HepG2 (cell line): ENCODE data around the gene TMEM107. TPM values are rescaled to one million over a fixed set of nuclear protein-coding genes. Genes with fewer than 3 reads are reported as not detected.

Source experiments
- BCL6 ChIP-seq: IDR thresholded peaks from 2 replicates; pipeline ENCODE4 v1.6.1; 2016; ENCODE audit warnings: missing genetic modification reagents, missing compliant biosample characterization
- MIER2 ChIP-seq: IDR thresholded peaks from 2 replicates; pipeline ENCODE4 v1.6.1; 2016; ENCODE audit warnings: missing biosample characterization, missing genetic modification reagents
- PRPF4 ChIP-seq: fragments of 200-400 bp; formaldehyde crosslinking; IDR thresholded peaks from 2 replicates; pipeline ENCODE4 v1.6.1; 2016; ENCODE audit warnings: low read length, low read depth; ENCODE audit not compliant: poor library complexity, severe bottlenecking
- SMC3 ChIP-seq: IDR thresholded peaks from 2 replicates; pipeline ENCODE4 v1.6.1; 2011; ENCODE audit warnings: low read length, improper control_type of control experiment
- ZFP62 ChIP-seq: sonication (generic); formaldehyde crosslinking; IDR thresholded peaks from 2 replicates; pipeline ENCODE4 v1.4.0; 2020; ENCODE audit warnings: missing genetic modification reagents
- ZFX ChIP-seq: sonication (generic); formaldehyde crosslinking; IDR thresholded peaks from 2 replicates; pipeline ENCODE4 v1.4.0; 2020; ENCODE audit warnings: mild to moderate bottlenecking, low read depth, missing genetic modification reagents, moderate library complexity
- ZMAT3 ChIP-seq: sonication (generic); formaldehyde crosslinking; conservative IDR thresholded peaks from 2 replicates; pipeline ENCODE4 v1.7.0; 2021; ENCODE audit warnings: missing genetic modification reagents
- ZNF562 ChIP-seq: sonication (generic); formaldehyde crosslinking; IDR thresholded peaks from 2 replicates; pipeline ENCODE4 v1.8.0; 2022; ENCODE audit warnings: missing genetic modification reagents, borderline replicate concordance
- ZNF619 ChIP-seq: sonication (generic); formaldehyde crosslinking; IDR thresholded peaks from 2 replicates; pipeline ENCODE4 v1.4.0; 2020; ENCODE audit warnings: mild to moderate bottlenecking, missing genetic modification reagents
- ZNF737 ChIP-seq: sonication (generic); formaldehyde crosslinking; IDR thresholded peaks from 2 replicates; pipeline ENCODE4 v1.5.0; 2020; ENCODE audit warnings: missing genetic modification reagents, mild to moderate bottlenecking, borderline replicate concordance
- ZNF782 ChIP-seq: sonication (generic); formaldehyde crosslinking; IDR thresholded peaks from 2 replicates; pipeline ENCODE4 v1.4.0; 2020; ENCODE audit warnings: missing genetic modification reagents, mild to moderate bottlenecking, borderline replicate concordance
- ZSCAN21 ChIP-seq: sonication (generic); formaldehyde crosslinking; IDR thresholded peaks from 2 replicates; pipeline ENCODE4 v1.8.0; 2022; ENCODE audit warnings: mild to moderate bottlenecking, missing genetic modification reagents, moderate library complexity, borderline replicate concordance
- polyA plus RNA-seq, 8 experiments: library from polyadenylated mRNA; depleted of rRNA in 3 of 8; stranded (reverse) in 7 of 8; unstranded in 1 of 8; fragments of >200 nt; fragmentation: Illumina TruSeq in 4 of 8; extraction: Trizol in 4 of 8; gene quantifications; 2 replicates each; pipeline versions ENCODE4 v1.2.1 to v1.2.3, GENCODE V29; 2011 to 2016; ENCODE audit warnings: low read depth in 4 of 8, missing spikeins in 1 of 8, mixed read lengths in 1 of 8; ENCODE audit not compliant: insufficient read depth in 1 of 8
- total RNA-seq, 5 experiments: library from RNA; depleted of rRNA; stranded (reverse); fragments of >200 nt; fragmentation: Illumina TruSeq; extraction: Trizol; gene quantifications; 2 replicates each; pipeline ENCODE4 v1.2.3, GENCODE V29; 2016; ENCODE audit warnings: low read depth in 1 of 5
- TF ChIP-seq, protein P1 (sequence below): sonication (generic); formaldehyde crosslinking; IDR thresholded peaks from 2 replicates; pipeline ENCODE4 v1.8.0; 2022; ENCODE audit warnings: missing genetic modification reagents, low read depth, mild to moderate bottlenecking, borderline replicate concordance
- TF ChIP-seq, protein P2 (sequence below): sonication (generic); formaldehyde crosslinking; IDR thresholded peaks from 2 replicates; pipeline ENCODE4 v1.8.0; 2022; ENCODE audit warnings: mild to moderate bottlenecking, missing genetic modification reagents; ENCODE audit not compliant: insufficient replicate concordance
- TF ChIP-seq, protein P3 (sequence below): sonication (generic); formaldehyde crosslinking; IDR thresholded peaks from 2 replicates; pipeline ENCODE4 v1.4.0; 2020; ENCODE audit warnings: missing genetic modification reagents, borderline replicate concordance
- TF ChIP-seq, protein P4 (sequence below): IDR thresholded peaks from 2 replicates; pipeline ENCODE4 v1.6.1; 2018; ENCODE audit warnings: missing genetic modification reagents, mild to moderate bottlenecking, missing compliant biosample characterization
- TF ChIP-seq, protein P5 (sequence below): IDR thresholded peaks from 2 replicates; pipeline ENCODE4 v1.6.1; 2016; ENCODE audit warnings: missing compliant biosample characterization, missing genetic modification reagents, borderline replicate concordance
- TF ChIP-seq, protein P6 (sequence below): IDR thresholded peaks from 2 replicates; pipeline ENCODE4 v1.6.1; 2016; ENCODE audit warnings: low read depth

Gene TMEM107
- total and polyA plus RNA-seq, 2 of the 13 experiments (the other 11 are each of a cell fraction or from before 2014, with no cell fraction given) = 7.2 to 15.3 TPM

DNA sequence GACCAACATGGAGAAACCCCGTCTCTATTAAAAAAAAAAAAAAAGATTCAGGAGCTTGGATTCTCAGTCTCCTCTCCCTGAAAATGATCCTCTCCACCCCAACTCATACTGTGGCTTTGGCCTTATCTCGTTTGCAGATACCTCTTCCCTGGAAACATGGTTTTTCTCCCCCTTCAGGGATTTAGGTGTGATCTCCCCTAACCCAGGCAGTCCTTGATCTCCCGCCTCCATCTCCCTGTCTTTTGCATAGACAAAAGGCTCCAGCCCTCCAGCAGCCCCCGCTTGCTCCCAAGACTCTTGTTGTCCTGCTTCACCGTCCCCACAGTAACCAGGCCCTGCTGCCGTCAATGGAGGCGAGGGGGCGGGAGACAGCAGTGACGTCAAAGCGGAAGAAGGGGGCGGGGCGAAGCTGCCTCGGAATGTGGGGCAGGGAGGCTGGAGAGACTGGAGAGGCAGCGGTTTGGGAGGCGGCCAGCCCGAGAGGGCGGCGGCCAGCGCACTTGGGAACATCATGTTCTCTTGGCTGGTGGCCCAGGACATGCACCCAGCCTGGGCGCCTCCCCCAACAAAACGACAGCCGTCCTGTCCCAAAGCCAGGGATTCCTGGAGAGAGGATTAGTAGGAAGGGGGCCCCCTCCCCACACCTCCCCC is 22.1 kb downstream of the TMEM107 start (continued):
- TF ChIP-seq, protein P1, sequence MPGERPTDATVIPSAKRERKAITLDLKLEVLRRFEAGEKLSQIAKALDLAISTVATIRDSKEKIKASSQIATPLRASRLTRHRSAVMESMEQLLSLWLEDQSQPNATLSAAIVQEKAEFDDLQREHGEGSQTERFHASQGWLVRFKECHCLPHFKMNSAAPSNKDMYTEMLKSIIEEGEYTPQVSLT (CRISPR knock-in tag) = no peak
- TF ChIP-seq ZNF619 (CRISPR knock-in tag) (no peak), PRPF4 (peak; percentile 2), SMC3 (no peak), ZNF737 (no peak), ZFX (CRISPR knock-in tag) (peak; percentile 63), ZFP62 (CRISPR knock-in tag) (no peak), MIER2 (no peak), ZMAT3 (CRISPR knock-in tag) (no peak), ZSCAN21 (CRISPR knock-in tag) (0 out of 2 replicates have a peak, but pooled peaks have one; percentile 14), ZNF562 (CRISPR knock-in tag) (no peak), ZNF782 (CRISPR knock-in tag) (no peak), BCL6 (CRISPR knock-in tag) (peak; percentile 95)
- TF ChIP-seq, protein P2, sequence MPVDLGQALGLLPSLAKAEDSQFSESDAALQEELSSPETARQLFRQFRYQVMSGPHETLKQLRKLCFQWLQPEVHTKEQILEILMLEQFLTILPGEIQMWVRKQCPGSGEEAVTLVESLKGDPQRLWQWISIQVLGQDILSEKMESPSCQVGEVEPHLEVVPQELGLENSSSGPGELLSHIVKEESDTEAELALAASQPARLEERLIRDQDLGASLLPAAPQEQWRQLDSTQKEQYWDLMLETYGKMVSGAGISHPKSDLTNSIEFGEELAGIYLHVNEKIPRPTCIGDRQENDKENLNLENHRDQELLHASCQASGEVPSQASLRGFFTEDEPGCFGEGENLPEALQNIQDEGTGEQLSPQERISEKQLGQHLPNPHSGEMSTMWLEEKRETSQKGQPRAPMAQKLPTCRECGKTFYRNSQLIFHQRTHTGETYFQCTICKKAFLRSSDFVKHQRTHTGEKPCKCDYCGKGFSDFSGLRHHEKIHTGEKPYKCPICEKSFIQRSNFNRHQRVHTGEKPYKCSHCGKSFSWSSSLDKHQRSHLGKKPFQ (CRISPR knock-in tag) = no peak
- TF ChIP-seq, protein P3, sequence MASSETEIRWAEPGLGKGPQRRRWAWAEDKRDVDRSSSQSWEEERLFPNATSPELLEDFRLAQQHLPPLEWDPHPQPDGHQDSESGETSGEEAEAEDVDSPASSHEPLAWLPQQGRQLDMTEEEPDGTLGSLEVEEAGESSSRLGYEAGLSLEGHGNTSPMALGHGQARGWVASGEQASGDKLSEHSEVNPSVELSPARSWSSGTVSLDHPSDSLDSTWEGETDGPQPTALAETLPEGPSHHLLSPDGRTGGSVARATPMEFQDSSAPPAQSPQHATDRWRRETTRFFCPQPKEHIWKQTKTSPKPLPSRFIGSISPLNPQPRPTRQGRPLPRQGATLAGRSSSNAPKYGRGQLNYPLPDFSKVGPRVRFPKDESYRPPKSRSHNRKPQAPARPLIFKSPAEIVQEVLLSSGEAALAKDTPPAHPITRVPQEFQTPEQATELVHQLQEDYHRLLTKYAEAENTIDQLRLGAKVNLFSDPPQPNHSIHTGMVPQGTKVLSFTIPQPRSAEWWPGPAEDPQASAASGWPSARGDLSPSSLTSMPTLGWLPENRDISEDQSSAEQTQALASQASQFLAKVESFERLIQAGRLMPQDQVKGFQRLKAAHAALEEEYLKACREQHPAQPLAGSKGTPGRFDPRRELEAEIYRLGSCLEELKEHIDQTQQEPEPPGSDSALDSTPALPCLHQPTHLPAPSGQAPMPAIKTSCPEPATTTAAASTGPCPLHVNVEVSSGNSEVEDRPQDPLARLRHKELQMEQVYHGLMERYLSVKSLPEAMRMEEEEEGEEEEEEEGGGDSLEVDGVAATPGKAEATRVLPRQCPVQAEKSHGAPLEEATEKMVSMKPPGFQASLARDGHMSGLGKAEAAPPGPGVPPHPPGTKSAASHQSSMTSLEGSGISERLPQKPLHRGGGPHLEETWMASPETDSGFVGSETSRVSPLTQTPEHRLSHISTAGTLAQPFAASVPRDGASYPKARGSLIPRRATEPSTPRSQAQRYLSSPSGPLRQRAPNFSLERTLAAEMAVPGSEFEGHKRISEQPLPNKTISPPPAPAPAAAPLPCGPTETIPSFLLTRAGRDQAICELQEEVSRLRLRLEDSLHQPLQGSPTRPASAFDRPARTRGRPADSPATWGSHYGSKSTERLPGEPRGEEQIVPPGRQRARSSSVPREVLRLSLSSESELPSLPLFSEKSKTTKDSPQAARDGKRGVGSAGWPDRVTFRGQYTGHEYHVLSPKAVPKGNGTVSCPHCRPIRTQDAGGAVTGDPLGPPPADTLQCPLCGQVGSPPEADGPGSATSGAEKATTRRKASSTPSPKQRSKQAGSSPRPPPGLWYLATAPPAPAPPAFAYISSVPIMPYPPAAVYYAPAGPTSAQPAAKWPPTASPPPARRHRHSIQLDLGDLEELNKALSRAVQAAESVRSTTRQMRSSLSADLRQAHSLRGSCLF (CRISPR knock-in tag) = no peak
- TF ChIP-seq, protein P4, sequence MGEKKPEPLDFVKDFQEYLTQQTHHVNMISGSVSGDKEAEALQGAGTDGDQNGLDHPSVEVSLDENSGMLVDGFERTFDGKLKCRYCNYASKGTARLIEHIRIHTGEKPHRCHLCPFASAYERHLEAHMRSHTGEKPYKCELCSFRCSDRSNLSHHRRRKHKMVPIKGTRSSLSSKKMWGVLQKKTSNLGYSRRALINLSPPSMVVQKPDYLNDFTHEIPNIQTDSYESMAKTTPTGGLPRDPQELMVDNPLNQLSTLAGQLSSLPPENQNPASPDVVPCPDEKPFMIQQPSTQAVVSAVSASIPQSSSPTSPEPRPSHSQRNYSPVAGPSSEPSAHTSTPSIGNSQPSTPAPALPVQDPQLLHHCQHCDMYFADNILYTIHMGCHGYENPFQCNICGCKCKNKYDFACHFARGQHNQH (CRISPR knock-in tag) = peak; percentile 28; the same call in 1 of the 2 replicates
- TF ChIP-seq, protein P5, sequence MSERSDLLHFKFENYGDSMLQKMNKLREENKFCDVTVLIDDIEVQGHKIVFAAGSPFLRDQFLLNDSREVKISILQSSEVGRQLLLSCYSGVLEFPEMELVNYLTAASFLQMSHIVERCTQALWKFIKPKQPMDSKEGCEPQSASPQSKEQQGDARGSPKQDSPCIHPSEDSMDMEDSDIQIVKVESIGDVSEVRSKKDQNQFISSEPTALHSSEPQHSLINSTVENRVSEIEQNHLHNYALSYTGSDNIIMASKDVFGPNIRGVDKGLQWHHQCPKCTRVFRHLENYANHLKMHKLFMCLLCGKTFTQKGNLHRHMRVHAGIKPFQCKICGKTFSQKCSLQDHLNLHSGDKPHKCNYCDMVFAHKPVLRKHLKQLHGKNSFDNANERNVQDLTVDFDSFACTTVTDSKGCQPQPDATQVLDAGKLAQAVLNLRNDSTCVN = no peak
- TF ChIP-seq, protein P6, sequence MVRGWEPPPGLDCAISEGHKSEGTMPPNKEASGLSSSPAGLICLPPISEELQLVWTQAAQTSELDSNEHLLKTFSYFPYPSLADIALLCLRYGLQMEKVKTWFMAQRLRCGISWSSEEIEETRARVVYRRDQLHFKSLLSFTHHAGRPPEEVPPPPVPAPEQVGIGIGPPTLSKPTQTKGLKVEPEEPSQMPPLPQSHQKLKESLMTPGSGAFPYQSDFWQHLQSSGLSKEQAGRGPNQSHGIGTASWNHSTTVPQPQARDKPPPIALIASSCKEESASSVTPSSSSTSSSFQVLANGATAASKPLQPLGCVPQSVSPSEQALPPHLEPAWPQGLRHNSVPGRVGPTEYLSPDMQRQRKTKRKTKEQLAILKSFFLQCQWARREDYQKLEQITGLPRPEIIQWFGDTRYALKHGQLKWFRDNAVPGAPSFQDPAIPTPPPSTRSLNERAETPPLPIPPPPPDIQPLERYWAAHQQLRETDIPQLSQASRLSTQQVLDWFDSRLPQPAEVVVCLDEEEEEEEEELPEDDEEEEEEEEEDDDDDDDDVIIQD (CRISPR knock-in tag) = no peak
